ENCODE data around the gene RTN4R. TPM values are rescaled to one million over a fixed set of nuclear protein-coding genes. Genes with fewer than 3 reads are reported as not detected.

RTN4R gene
- total and polyA plus RNA-seq, 7 donors, result 0.36 to 4.3 (median 0.83) TPM; not detected in 2

DNA sequence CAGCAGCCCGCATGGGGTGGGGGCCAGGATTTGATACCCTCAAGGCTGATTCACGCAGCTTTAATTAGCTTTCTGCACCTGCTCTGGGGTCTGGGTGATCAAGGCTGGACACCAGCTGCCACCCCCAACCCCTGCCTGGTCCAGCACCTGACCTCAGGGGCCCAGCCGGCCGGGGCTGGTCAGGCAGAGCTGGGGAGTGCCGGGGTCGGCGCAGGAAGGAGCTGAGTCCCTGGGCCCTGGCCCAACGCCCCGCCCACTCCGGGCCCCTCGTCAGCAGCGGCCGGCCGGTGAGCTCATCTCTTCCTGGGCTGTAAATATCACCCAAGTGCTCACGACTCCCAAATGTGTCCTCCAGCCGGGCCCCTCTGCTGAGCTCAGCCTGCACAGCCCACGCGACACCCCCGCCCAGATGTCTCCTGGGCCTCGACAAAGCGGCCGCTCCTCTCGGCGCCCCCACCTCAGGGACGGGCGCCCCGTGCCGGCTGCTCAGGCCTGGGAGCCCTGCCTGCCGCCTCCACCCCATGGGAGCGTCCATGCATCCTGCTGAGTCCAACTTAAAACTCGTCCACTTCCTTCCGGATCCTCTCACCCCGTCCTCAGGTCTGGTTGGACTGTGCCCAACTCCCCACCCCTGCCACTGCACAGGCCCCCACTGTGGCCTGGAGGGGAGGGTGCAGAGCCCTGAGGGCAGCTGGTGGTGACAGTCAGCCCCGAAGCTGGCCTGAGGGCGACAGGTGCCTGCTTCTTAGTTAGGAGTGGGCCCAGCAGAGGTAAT is 29.0 kb downstream of the RTN4R start:
- 37 to 56% methylated on average over 35 of the region's 35 CpGs for WGBS, 2 donors
- H3K36me3 ChIP-seq, result no peaks in the 10 kb centered on the region
- intact Hi-C loops (cut with DNase I), result no loop called here
- H3K4me1 ChIP-seq, result peaks cover 0 to 24% (median 9%) of the 10 kb centered on the region in 4 donors
- H3K4me3 ChIP-seq, result no peak overlapping the region
- DNase-seq, result no peak
- no peak for TF ChIP-seq CTCF (IDR thresholded peaks at IDR 0.05)
- no peak for TF ChIP-seq POLR2A (IDR thresholded peaks at IDR 0.05)
- TF ChIP-seq POLR2AphosphoS5 (IDR thresholded peaks at IDR 0.05), result no peak
- TF ChIP-seq EP300 (IDR thresholded peaks at IDR 0.05), result no peak
- peaks cover 0 to 4% (median 0%) of the 10 kb centered on the region in 3 donors for H3K27me3 ChIP-seq
- peak overlapping the region in 2 of 4 donors; percentile 2 to 16 for H3K27ac ChIP-seq
- H3K9me3 ChIP-seq, result no peaks in the 10 kb centered on the region

DNA sequence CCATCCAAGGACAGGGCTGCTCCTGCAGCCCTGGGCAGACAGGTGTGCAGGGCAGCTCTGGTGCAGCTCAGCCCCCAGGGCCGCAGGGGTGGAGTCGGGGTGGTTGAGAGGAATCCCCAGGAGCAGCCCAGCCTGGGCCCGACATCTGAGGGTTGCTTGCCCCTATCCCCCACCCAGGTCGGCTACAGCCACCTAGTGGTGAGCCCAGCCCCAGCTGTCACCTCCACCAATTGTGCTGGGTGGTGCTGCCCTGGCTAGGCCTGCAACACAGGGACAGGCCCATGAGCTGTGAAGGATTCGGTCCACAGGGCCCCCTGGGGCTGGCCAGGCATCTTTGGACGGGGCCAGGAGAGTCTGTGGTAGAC is 29.6 kb downstream of the RTN4R start:
- 39 to 49% methylated on average over 6 of the region's 6 CpGs for WGBS, 2 donors
- Histone ChIP-seq H3K27ac (peak overlapping the region in 2 of 4 donors; percentile 2 to 16), H3K4me1 (peaks cover 0 to 24% (median 9%) of the 10 kb centered on the region in 4 donors), H3K27me3 (peaks cover 0 to 4% (median 0%) of the 10 kb centered on the region in 3 donors), H3K9me3 (no peaks in the 10 kb centered on the region), H3K36me3 (no peaks in the 10 kb centered on the region), H3K4me3 (no peak overlapping the region)
- TF ChIP-seq CTCF (IDR thresholded peaks at IDR 0.05) (no peak), POLR2AphosphoS5 (IDR thresholded peaks at IDR 0.05) (no peak), POLR2A (IDR thresholded peaks at IDR 0.05) (no peak), EP300 (IDR thresholded peaks at IDR 0.05) (no peak)
- intact Hi-C loops (cut with DNase I), result no loop called here
- DNase-seq, result no peak

- Histone ChIP-seq H3K9me3 (no peaks in the 10 kb centered on the region), H3K36me3 (no peaks in the 10 kb centered on the region), H3K4me1 (peaks cover 0 to 17% (median 9%) of the 10 kb centered on the region in 4 donors), H3K27ac (no peak overlapping the region), H3K27me3 (peaks cover 0 to 4% (median 0%) of the 10 kb centered on the region in 3 donors), H3K4me3 (no peak overlapping the region)
- intact Hi-C loops (cut with DNase I), result no loop called here
- no peak for DNase-seq
- TF ChIP-seq POLR2A (IDR thresholded peaks at IDR 0.05) (no peak), POLR2AphosphoS5 (IDR thresholded peaks at IDR 0.05) (no peak), CTCF (IDR thresholded peaks at IDR 0.05) (no peak), EP300 (IDR thresholded peaks at IDR 0.05) (no peak)
- 76 to 82% methylated on average over 28 of the region's 28 CpGs for WGBS, 2 donors
Observed at GRCh38 chr22:20237480-20238440, 30.4 kb downstream of the RTN4R start.

DNA sequence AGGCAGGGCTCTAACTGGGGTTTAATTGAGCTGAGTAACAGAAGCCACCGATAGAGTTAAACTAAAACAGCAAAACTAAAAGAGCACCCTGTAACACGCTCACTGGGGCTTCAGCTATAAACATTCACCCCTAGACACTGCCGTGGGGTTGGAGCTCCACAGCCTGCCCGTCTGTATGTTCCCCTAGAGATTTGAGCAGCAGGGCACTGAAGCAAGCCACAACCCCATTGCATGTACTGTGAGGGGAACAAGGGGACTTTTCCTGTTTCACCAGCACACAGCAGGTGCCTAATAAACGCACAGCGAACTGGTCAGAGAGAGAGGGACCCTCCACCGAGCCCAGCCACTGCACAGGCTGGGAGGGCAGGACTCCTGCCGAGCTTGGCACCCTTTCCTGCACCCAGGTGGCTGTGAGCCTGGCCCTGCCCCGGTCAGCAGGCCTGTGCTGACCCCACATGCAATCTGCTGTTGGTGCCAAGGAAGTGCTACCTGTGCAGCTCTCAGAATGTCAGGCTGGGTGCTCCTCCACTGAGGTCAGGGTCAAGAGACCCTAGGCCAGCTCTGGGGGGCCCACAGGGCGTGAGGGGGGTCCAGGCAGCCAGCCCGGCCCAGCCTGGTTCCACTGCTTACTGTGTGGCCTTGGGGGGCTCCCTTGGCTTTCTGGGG is 31.9 kb downstream of the RTN4R start:
- no peaks in the 10 kb centered on the region for H3K36me3 ChIP-seq
- H3K9me3 ChIP-seq, result no peaks in the 10 kb centered on the region
- TF ChIP-seq CTCF (IDR thresholded peaks at IDR 0.05) (no peak), POLR2A (IDR thresholded peaks at IDR 0.05) (no peak), EP300 (IDR thresholded peaks at IDR 0.05) (no peak), POLR2AphosphoS5 (IDR thresholded peaks at IDR 0.05) (no peak)
- no peak for DNase-seq
- intact Hi-C loops (cut with DNase I), result no loop called here
- no peak overlapping the region for H3K4me3 ChIP-seq
- no peak overlapping the region for H3K27ac ChIP-seq
- H3K27me3 ChIP-seq, result peaks cover 0 to 4% (median 0%) of the 10 kb centered on the region in 3 donors
- peaks cover 0 to 17% (median 9%) of the 10 kb centered on the region in 4 donors for H3K4me1 ChIP-seq
- WGBS, 2 donors, result 78% methylated on average over 11 of the region's 11 CpGs
